IMR-90 (cell line): ENCODE measurements around the gene AFAP1L2. TPM values are rescaled to one million over a fixed set of nuclear protein-coding genes. Genes with fewer than 3 reads are reported as not detected.

ENCODE experiments used
- ATAC-seq: fragments of 200-7000 bp; cut with Tn5 transposase; 2 replicates; pipeline ENCODE4 v1.9.1; 2020; ENCODE audit warnings: low read depth, mild to moderate bottlenecking, moderate library complexity
- BruUV-seq: library from RNA; stranded (reverse); fragments of 400-500 nt; replicated peaks from 2 replicates; lab custom pipeline; 2021; lab: Mats Ljungman, UMichigan
- CTCF ChIA-PET: fragments of 300-600 bp; formaldehyde crosslinking; extraction: SDS; loops from one replicate; lab custom pipeline; 2021; ENCODE audit warnings: antibody characterized with exemption; lab: Yijun Ruan, JAX
- POLR2A ChIA-PET: fragments of 300-600 bp; sonication (Branson Sonifier 250); formaldehyde crosslinking; loops from one replicate; lab custom pipeline; 2022; ENCODE audit warnings: antibody characterized with exemption; ENCODE audit not compliant: unreplicated experiment; lab: Charles Lee
- DNase-seq: peaks from one replicate; pipeline ENCODE4 v3.0.0; 2013
- H2AFZ ChIP-seq: replicated peaks from 2 replicates; pipeline ENCODE3; 2013; ENCODE audit warnings: low read length, mild to moderate bottlenecking; ENCODE audit not compliant: poor library complexity
- H2AK5ac ChIP-seq: 2 replicates; pipeline ENCODE4 v1.6.1; 2013; ENCODE audit warnings: low read depth, low read length, inconsistent platforms
- H2AK9ac ChIP-seq: replicated peaks from 2 replicates; pipeline ENCODE3; 2013; ENCODE audit warnings: mild to moderate bottlenecking, low read depth, low read length, moderate library complexity; ENCODE audit not compliant: poor library complexity
- H2BK120ac ChIP-seq: 2 replicates; pipeline ENCODE4 v1.6.1; 2013; ENCODE audit warnings: low read depth, low read length, inconsistent platforms
- H2BK15ac ChIP-seq: 3 replicates; pipeline ENCODE4 v1.6.1; 2013; ENCODE audit warnings: low read depth, low read length, inconsistent platforms
- H2BK20ac ChIP-seq: 2 replicates; pipeline ENCODE4 v1.6.1; 2013; ENCODE audit warnings: low read depth, mild to moderate bottlenecking, inconsistent platforms, low read length, moderate library complexity
- H2BK5ac ChIP-seq: 2 replicates; pipeline ENCODE4 v1.6.1; 2013; ENCODE audit warnings: mild to moderate bottlenecking, low read depth, low read length, inconsistent platforms; ENCODE audit not compliant: poor library complexity, severe bottlenecking
- H3K14ac ChIP-seq: replicated peaks from 2 replicates; pipeline ENCODE4 v1.6.1; 2013; ENCODE audit warnings: low read depth, low read length, inconsistent platforms
- H3K18ac ChIP-seq: 2 replicates; pipeline ENCODE4 v1.6.1; 2013; ENCODE audit warnings: low read depth, low read length, control low read depth
- H3K23ac ChIP-seq: 2 replicates; pipeline ENCODE4 v1.6.1; 2013; ENCODE audit warnings: low read depth, low read length, inconsistent platforms
- H3K27ac ChIP-seq: 2 replicates; pipeline ENCODE4 v1.5.1; 2013; ENCODE audit warnings: mild to moderate bottlenecking, control low read depth, low read length; ENCODE audit not compliant: insufficient read depth
- H3K27me3 ChIP-seq: 2 replicates; pipeline ENCODE4 v1.6.1; 2013; ENCODE audit warnings: low read length; ENCODE audit not compliant: control insufficient read depth, insufficient read depth
- H3K36me3 ChIP-seq: 2 replicates; pipeline ENCODE4 v1.6.1; 2013; ENCODE audit warnings: low read length, mixed read lengths; ENCODE audit not compliant: control insufficient read depth, insufficient read depth
- H3K4ac ChIP-seq: 2 replicates; pipeline ENCODE4 v1.6.1; 2013; ENCODE audit warnings: low read depth, low read length, inconsistent platforms
- H3K4me1 ChIP-seq: 2 replicates; pipeline ENCODE4 v1.6.1; 2013; ENCODE audit warnings: low read length, mixed read lengths; ENCODE audit not compliant: control insufficient read depth, insufficient read depth
- H3K4me2 ChIP-seq: 2 replicates; pipeline ENCODE4 v1.6.1; 2013; ENCODE audit warnings: low read depth, mild to moderate bottlenecking, control low read depth, low read length, moderate library complexity
- H3K4me3 ChIP-seq: 2 replicates; pipeline ENCODE4 v1.5.1; 2013; ENCODE audit warnings: low read depth, mild to moderate bottlenecking, control low read depth, low read length, moderate library complexity; ENCODE audit not compliant: insufficient read depth
- H3K56ac ChIP-seq: 2 replicates; pipeline ENCODE4 v1.6.1; 2013; ENCODE audit warnings: low read length, inconsistent platforms; ENCODE audit not compliant: insufficient read depth; ENCODE audit errors: extremely low read depth
- H3K79me1 ChIP-seq, 2 experiments: 2 replicates each; pipeline ENCODE4 v1.6.1; 2013; ENCODE audit warnings: low read length in 2 of 2, inconsistent platforms in 1 of 2, low read depth in 1 of 2
- H3K9ac ChIP-seq: 2 replicates; pipeline ENCODE4 v1.6.1; 2013; ENCODE audit warnings: low read depth, low read length, control low read depth
- H3K9me1 ChIP-seq: 2 replicates; pipeline ENCODE4 v1.6.1; 2013; ENCODE audit warnings: low read length, inconsistent platforms; ENCODE audit not compliant: insufficient read depth
- H3K9me3 ChIP-seq: 2 replicates; pipeline ENCODE4 v1.6.1; 2013; ENCODE audit warnings: low read length; ENCODE audit not compliant: control insufficient read depth, insufficient read depth
- H4K20me1 ChIP-seq: 2 replicates; pipeline ENCODE4 v1.6.1; 2013; ENCODE audit warnings: low read length, inconsistent platforms; ENCODE audit not compliant: insufficient read depth
- H4K5ac ChIP-seq: 2 replicates; pipeline ENCODE4 v1.6.1; 2013; ENCODE audit warnings: mild to moderate bottlenecking, low read depth, low read length, control low read depth
- H4K8ac ChIP-seq, 2 experiments: 2 replicates each; pipeline ENCODE4 v1.6.1; 2013; ENCODE audit warnings: low read depth in 2 of 2, low read length in 2 of 2, control low read depth in 1 of 2, inconsistent platforms in 1 of 2
- H4K91ac ChIP-seq: 2 replicates; pipeline ENCODE4 v1.6.1; 2013; ENCODE audit warnings: low read depth, low read length, inconsistent platforms; ENCODE audit not compliant: insufficient read depth
- CTCF ChIP-seq: conservative IDR thresholded peaks from 2 replicates; pipeline ENCODE4 v1.5.1; 2012; ENCODE audit warnings: mild to moderate bottlenecking, low read depth, low read length, improper control_type of control experiment
- FOS ChIP-seq: fragments of 150-350 bp; IDR thresholded peaks from 2 replicates; pipeline ENCODE4 v1.6.1; 2016; ENCODE audit warnings: low read depth, low read length
- NFE2L2 ChIP-seq: fragments of 150-350 bp; IDR thresholded peaks from 2 replicates; pipeline ENCODE4 v1.6.1; 2016; ENCODE audit warnings: low read depth, mild to moderate bottlenecking, low read length
- RCOR1 ChIP-seq: IDR thresholded peaks from 2 replicates; pipeline ENCODE4 v1.6.1; 2012; ENCODE audit warnings: mild to moderate bottlenecking, low read length, improper control_type of control experiment; ENCODE audit not compliant: insufficient replicate concordance
- RFX5 ChIP-seq: IDR thresholded peaks from 2 replicates; pipeline ENCODE4 v1.8.0; 2012; ENCODE audit warnings: low read depth, mild to moderate bottlenecking, low read length, moderate library complexity
- WGBS, 2 experiments: methylation state at CpG; one replicate each; pipeline versions ENCODE4 v1.1.5 to v1.1.7; 2013; ENCODE audit warnings: missing lambda C conversion rate in 2 of 2; ENCODE audit not compliant: insufficient read length in 1 of 2; ENCODE audit errors: extremely low coverage in 2 of 2; 5-methylcytosine and 5-hydroxymethylcytosine counted together
- dilution Hi-C: fragments of 300-500 bp; cut with HindIII; formaldehyde crosslinking; loops from one replicate; pipeline ENCODE4 v1.14.3; 2018; ENCODE audit warnings: low sequenced_read_pairs; ENCODE audit not compliant: unreplicated experiment
- in situ Hi-C: fragments of 300-500 bp; cut with MboI; formaldehyde crosslinking; loops from 3 replicates; pipeline ENCODE4 v1.14.3; 2019; ENCODE audit warnings: low sequenced_read_pairs, inconsistent platforms, mixed read lengths
- intact Hi-C: fragments of 100-400 bp; cut with micrococcal nuclease; formaldehyde crosslinking; loops from 2 replicates; pipeline ENCODE4 v1.10.0; 2022
- polyA plus RNA-seq, 3 experiments: library from polyadenylated mRNA; depleted of rRNA; stranded (reverse); fragments of >200 nt; gene quantifications; 2 replicates each; pipeline ENCODE4 v1.2.3, GENCODE V29; 2012; ENCODE audit warnings: low replicate concordance in 1 of 3
- total RNA-seq: library from RNA; depleted of rRNA; stranded (reverse); fragments of >200 nt; gene quantifications from 2 replicates; pipeline ENCODE4 v1.2.3, GENCODE V29; 2012

AFAP1L2 gene
- total and polyA plus RNA-seq, 2 of the 4 experiments (the other 2 are of a cell fraction) = under 0.01 to 0.10 TPM

DNA sequence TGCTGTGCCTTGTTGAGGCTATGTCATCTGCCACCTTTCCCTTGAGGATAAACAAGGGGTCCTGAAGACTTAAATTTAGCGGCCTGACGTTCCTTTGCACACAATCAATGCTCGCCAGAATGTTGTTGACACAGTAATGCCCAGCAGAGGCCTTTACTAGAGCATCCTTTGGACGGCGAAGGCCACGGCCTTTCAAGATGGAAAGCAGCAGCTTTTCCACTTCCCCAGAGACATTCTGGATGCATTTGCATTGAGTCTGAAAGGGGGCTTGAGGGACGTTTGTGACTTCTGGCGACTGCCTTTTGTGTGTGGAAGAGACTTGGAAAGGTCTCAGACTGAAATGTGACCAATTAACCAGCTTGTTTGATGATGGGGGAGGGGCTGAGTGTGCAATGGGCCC lies 112.8 kb downstream of the AFAP1L2 start:
- H3K79me1 ChIP-seq = no peaks in the 10 kb centered on the region
- no peak overlapping the region for H3K4me2 ChIP-seq
- H3K4ac ChIP-seq = no peak overlapping the region
- H2AFZ ChIP-seq = no peak overlapping the region
- no peak overlapping the region for H4K5ac ChIP-seq
- no peak overlapping the region for H3K14ac ChIP-seq
- no peak overlapping the region for H2BK20ac ChIP-seq
- H3K27ac ChIP-seq = no peak overlapping the region
- H3K27me3 ChIP-seq = peaks cover 6% of the 10 kb centered on the region
- DNase-seq (no peak), ATAC-seq (no peak)
- TF ChIP-seq NFE2L2 (no peak), CTCF (no peak), RCOR1 (no peak), FOS (no peak), RFX5 (no peak)
- H3K36me3 ChIP-seq = no peaks in the 10 kb centered on the region
- H3K4me3 ChIP-seq = no peak overlapping the region
- dilution Hi-C loops (no loop called here), intact Hi-C loops (no loop called here), in situ Hi-C loops (no loop called here)
- no peak overlapping the region for H2BK5ac ChIP-seq
- peaks cover 12% of the 10 kb centered on the region for H3K9me3 ChIP-seq
- BruUV-seq = no TSS peak
- no peak overlapping the region for H2AK5ac ChIP-seq
- ChIA-PET POLR2A (no interaction called here), CTCF (interaction anchor here (1.5 kb wide), 1 partner anchor 13 kb away, joined by 4 read pairs; no protein-coding TSS in a partner anchor)
- H3K56ac ChIP-seq = no peak overlapping the region
- H3K18ac ChIP-seq = no peak overlapping the region
- 71% methylated on average over 4 of the region's 8 CpGs; no CpG with 5 or more reads in 1 of the 2 experiments for WGBS, 2 experiments
- H2BK15ac ChIP-seq = no peak overlapping the region
- no peak overlapping the region for H4K91ac ChIP-seq
- H4K20me1 ChIP-seq = no peaks in the 10 kb centered on the region; the same call in 1 of the 2 replicates
- no peak overlapping the region for H2AK9ac ChIP-seq
- H2BK120ac ChIP-seq = no peak overlapping the region
- H3K9me1 ChIP-seq = no peaks in the 10 kb centered on the region
- no peak overlapping the region for H3K23ac ChIP-seq
- no peak overlapping the region for H3K9ac ChIP-seq
- H3K4me1 ChIP-seq = no peaks in the 10 kb centered on the region
- no peak overlapping the region for H4K8ac ChIP-seq
